ENCODE data around the gene FOXL1. TPM values are rescaled to one million over a fixed set of nuclear protein-coding genes. Genes with fewer than 3 reads are reported as not detected.
"Not testable (repeated sequence)": the region's sequence is repeated elsewhere in the genome, so short reads cannot be mapped to it uniquely, and the experiment has no call there.

FOXL1 gene
- total RNA-seq, 1 donor from 2014 or later, result 0.60 TPM

DNA sequence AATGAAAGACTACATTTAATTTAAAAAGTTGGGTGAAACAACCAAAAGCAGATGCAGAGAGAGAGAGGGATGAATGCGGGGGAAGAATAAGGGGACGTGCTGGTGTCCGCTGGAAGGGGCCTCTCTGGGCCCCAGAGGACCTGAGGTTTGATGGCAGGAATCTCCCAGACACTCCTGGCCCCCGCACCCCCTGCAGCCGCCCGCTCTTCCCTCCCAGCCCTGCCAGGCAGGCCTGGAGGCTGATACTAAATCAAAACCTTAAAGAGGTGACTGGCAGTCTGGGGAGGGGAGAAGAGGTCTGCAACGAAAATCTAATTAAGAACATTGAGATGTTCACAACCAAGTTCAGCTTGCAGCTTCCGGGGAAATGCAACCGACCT, 2.4 kb downstream of the FOXL1 start:
- DNase-seq (ENCODE audit: low read depth in 2 of 2), result no peak

DNA sequence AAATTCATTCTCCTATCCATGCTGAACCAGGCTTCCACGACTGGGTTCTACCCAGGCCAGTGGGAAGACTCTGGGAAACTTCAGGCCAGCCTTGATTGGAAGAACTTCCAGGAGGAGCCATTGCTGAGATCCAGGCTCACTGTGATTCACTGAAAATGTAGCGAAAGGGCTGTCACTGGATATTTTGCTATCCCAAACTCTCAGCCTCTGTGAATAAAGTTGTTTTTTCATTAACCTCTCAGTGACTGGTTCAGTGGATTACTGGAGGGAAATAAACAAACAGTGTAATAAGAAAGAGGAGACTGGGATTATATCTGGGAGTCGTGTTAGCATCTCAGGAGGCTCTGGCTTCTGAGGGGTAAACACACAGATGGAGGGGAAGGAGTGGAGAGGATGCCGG, 3.1 kb downstream of the FOXL1 start:
- no peak for DNase-seq (ENCODE audit: low read depth in 2 of 2)

DNA sequence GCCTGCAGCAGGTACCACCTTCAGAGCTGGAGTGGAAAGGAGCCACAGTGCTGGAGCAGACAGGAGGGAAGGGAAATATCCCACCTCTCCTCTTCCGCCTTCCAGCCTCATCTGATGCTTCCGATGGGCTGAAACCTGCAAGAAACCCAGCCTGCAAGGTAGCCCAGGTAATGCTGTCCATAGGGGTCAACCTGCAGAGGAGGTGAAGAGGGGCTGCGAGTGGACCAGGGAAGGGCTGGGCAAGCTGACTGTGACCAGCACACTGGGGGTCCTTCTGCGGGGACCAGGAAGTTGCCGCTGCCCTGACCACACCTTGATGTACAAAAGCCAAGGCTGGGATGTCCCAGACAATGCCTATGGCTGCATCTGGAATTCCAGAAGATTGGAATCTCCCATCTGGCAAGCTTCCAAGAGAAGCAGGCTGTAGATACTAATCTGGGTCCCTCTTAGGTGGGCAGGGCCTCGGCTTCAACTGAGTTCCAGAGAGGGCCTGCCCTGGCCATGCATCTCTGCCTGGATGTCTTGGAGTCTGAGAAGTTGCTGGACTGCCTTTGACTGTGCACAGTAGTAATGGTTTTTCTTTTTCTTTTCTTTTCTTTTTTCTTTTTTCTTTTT, 5.8 kb downstream of the FOXL1 start:
- DNase-seq (ENCODE audit: low read depth in 2 of 2), result peak in 1 of 2 donors; percentile 14

DNA sequence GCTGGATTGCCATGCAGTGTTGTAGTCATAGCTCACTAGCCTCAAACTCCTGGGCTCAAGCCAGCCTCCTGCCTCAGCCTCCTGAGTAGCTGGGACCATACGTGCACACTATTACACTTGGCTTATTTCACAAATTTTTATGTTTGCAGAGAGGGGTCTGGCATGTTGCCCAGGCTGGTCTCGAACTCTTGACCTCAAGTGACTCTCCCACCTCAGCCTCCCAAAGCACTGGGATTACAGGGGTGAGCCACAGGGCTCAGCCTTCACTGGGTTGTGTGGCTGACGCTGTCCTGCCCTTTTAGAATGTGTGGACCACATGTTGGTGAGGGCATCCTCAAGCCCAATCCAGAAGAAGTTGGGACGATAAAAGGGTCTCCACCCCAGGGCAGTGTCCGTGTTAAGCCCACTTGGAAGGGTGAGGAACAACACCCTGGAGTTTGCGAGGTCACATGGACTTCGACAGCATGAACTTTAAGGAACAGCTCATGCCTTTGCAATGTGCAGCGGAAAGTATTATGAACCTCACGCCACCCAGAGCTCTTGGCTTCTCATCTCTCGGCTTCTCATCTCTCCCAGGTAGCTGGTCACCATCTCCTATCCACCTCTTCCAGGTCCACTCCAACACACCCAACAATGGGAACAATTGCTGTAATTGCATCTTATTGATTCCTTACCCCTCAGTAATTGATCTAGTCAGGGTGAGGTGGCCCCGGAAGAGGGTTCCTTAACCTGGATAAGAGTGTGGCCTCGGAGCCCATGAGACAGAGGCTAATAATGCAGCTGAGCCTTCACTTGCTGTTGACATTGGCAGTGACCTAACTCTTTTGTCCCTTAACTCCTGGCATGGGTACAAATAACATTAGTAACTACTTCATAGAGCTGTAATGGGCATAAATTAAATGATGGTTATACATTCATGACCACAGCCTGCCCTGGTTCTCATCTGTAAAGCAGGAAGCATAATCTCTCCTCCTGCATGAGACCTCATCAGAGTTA, 6.7 kb downstream of the FOXL1 start:
- DNase-seq (ENCODE audit: low read depth in 2 of 2), result peak in 1 of 2 donors; percentile 31

DNA sequence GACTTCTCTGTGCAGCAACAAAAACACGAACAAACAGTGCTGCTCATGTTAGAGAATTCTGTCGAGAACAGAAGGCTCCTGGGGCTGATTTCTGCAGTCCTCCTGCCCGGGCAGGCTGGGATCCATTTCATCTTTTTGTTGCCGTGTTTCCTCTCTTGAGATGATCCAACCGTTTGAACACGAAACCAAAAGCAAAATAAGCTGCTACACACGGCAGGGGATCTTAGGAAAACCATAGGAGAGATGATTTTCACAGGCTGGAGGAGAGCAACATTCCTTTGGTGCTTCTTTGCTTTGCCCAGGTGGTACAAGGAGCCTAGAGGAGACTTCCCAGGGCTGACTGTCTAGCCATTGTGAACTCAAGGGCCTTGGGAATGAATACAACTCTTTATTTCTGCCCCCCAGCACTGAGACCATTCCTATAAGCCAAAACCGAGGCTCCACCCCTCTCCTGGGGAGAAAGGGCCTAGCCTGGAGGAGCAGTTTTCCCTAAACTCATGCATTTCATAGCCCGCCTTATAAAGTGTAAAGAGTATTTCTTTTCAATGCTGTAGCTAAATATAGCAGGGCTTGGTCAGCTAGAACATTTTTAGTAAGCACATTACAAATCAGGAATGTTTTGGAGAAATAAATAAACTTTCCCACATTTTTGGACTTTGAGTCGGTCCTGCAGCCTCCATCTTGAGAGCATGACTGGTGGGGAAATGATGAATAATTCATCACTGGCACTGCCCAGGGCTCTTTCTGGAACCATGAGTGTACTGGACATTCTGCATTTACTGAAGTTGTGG, 7.7 kb downstream of the FOXL1 start:
- peak in 1 of 2 donors; percentile 57 for DNase-seq (ENCODE audit: low read depth in 2 of 2)

DNA sequence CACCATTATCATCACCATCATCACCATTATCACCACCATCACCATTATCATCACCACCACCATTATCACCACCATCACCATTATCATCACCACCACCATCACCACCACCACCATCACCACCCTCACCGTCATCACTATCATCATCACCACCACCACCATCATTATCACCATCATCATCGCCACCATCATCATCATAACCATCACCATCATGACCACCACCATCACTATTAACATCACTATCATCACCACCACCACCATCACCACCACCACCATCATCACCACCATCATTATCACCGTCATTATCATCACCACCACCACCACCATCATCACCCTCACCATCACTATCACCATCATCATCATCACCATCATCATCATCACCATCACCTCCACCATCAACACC, 9.1 kb downstream of the FOXL1 start:
- no peak for DNase-seq (ENCODE audit: low read depth in 2 of 2)

DNA sequence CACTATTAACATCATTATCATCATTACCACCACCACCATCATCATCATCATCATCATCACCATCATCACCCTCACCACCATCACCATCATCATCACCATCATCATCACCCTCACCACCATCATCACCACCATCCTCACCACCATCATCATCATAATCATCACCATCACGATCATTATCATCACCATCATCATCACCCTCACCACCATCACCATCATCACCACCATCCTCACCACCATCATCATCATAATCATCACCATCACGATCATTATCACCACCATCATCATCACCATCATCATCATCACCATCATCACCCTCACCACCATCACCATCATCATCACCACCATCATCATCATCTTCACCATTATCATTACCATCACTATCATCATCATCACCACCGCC, 9.6 kb downstream of the FOXL1 start:
- DNase-seq (ENCODE audit: low read depth in 2 of 2), result not testable (repeated sequence)

DNA sequence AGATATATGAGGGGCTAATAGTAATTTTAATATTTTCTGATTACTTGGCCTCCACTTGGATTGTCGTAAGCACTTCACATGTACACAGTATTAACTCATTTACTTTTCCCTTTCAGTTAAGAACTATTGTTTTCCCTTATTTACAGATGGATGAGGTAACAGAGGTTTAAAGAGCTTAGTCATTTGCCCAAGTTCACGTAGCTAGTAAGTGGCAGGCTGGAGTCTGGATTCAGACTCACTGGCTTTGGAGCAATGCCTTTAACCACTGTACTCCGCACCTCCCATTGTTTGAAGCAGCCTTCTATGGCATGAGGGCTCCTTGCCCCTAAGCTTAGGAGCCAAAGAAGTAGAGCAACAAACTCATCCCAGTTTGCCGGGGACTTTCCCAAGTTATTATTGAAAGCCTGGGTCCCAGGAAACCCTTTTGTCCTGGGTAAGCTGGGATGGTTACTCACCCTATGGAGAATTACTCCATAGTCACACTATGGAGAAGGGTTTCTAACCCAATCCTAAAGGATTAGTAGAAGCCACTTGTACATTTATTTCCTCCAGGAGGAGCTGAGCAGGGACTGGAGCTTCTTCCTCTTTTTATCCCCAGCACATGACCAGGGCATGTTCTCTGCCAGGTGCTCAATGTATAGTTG, 12.3 kb downstream of the FOXL1 start:
- peak in 1 of 2 donors; percentile 85 for DNase-seq (ENCODE audit: low read depth in 2 of 2)

DNA sequence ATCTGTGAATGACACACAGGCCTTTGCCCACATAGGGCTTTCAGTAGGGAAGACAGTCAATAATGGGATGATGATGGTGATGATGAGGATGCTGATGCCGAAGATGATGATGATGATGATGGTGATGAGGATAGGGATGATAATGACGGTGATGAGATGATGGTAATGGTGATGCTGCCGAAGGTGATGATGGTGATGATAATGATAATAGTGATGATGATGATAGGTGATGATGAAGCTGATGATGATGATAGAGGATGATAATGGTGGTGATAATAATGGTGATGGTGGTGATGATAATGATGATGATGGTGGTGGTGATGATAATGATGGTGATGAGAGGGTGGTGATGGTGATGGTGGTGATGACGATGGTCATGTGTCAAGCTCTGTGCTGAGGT, 12.9 kb downstream of the FOXL1 start:
- no peak for DNase-seq (ENCODE audit: low read depth in 2 of 2)

DNA sequence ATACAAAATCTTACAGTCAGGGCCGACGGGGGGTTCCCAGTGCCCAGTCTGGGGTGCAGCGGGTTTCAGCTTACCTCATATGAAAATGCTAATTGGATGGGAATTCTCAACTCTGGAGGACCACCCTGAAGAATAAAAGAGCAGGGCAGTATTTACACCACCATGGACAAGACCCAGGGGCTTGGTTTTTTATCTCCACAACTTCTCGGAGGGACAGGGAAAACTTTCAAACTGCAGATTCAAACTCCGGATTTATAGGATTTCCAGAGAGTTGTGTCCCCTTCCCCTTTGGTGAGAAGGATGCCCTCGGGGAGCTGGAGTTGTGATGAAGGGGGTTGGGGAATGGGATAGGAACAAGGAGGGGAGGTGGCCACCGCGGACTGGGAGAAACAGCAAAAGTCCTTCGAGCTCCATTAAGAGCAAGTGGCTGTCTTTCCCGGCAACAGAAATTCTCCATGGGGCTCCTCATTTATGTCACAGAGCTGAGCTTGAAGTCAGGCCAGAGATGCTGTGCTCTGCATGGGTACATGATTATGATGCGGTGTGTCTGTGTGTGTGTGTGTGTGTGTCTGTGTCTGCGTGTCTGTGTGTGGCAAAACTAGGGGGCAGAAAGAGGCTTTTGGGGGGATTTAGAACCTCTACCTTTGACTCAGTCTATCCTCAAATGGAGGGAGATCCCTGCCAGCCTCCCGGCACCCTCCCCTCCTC, 15.7 kb downstream of the FOXL1 start:
- DNase-seq (ENCODE audit: low read depth in 2 of 2), result no peak

DNA sequence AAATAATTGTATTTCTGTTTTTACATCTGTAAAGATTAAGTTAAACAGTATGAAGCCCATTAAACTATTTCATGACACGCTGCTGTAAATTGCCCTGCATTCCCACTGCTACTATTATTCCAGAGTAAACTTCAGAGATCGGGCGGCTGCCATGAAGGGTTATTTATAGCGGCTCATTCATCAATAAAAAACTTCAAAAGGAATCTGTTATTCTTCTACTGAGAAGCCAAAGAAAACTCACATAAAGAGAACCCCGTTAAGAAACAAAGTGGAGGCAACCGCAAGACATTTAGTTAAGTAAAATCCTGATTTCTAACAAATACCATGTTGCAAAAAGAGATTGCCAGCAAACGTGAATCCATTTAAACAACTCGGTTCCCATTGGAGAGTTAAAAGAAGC, 16.4 kb downstream of the FOXL1 start:
- no peak for DNase-seq (ENCODE audit: low read depth in 2 of 2)

DNA sequence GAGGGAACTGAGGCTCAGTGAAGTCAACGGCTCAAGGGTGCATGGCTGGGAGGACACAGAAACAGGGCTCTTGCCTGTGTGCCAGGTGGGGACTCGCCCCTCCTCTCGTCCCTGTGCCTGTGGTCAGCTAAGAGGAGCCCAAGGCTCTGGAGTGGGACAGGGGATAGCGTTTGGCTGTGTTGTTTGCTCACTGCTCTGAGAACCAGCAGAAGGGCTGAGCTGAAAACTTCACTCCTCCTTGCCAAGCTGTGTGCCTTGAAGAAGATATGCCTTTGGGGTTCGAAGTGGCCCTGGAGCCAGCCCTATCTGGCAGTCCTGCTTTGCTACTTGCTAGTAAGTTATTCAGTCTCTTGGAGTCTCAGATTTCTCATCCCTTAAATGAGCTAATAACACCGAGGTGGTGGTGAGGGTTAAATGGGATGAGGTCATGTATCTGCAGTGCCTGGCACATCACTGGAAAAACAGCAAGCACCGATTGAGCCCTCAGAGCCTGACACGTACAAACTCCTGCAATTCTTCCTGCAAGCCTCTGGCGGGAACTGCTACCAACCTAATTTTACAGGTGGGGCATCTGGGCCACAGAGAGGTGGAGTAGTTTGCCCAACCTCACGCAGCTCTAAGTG, 17.7 kb downstream of the FOXL1 start:
- no peak for DNase-seq (ENCODE audit: low read depth in 2 of 2)

DNA sequence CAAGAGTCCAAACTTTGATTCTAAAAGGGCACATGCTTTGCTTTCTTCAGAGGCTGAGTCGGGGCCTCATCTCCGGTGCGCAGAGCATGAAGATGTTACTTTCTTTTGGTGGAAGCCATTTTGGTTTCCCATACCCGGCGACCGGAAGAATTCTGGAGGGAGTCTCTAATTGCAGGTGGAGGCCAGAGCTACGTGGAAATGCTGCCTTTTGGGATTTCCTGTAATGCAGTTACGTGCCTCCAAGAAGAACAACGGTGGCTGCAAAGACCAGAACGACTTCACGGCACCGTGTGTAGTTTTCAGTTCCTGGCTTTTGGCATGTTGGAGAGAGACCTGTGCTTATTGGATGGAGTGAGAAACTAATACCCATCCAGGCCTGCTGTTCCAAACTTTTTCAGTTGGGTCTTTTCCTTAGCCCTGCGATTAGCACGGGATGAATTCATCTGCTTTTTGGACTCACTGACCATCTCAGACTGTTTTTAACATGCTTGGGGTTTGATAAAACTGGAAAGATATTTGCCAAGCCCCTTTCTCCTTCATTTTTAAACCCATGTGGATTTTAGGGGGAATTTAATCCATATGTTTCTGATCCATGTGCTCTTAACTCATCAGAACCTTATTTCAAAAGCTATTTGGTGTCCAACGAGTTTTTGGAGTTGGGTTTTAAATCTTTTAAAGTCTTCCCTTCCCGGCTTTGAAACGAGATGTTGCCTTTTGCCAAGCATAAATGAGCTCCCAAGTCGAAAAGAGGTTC, 19.0 kb downstream of the FOXL1 start:
- no peak for DNase-seq (ENCODE audit: low read depth in 2 of 2)

DNA sequence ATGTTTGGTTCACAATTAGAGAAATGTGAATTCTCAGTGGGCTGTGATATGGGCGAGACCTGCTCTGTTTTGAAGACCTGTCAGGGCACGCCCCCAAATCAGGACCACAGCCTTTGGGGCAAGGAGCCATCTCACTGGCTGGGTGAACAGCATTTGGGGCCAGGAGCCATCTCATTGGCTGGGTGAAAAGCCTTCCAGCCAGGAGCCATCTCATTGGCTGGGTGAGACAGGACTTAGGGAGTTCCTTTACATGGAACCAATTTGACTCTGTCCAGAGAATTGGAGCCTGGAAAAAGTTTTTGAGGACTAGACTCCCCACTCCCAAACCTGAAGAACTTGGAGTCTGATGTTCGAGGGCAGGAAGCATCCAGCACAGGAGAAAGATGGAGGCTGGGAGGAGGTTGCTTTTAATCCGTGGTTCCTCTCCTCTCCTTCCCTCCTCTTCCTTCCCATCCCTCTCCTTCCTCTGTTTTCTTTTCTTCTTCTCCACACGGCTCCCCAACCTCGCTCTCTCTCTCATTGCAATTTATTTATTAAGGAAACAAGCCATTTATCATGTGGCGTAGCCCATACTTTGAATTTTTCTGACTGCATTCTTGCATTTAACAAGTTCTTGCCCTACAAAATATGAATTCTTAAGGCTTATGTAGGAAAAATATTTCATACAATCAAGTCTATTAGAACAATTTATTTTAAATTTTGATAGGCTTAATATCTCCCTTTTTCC, 19.7 kb downstream of the FOXL1 start:
- DNase-seq (ENCODE audit: low read depth in 2 of 2), result no peak

DNA sequence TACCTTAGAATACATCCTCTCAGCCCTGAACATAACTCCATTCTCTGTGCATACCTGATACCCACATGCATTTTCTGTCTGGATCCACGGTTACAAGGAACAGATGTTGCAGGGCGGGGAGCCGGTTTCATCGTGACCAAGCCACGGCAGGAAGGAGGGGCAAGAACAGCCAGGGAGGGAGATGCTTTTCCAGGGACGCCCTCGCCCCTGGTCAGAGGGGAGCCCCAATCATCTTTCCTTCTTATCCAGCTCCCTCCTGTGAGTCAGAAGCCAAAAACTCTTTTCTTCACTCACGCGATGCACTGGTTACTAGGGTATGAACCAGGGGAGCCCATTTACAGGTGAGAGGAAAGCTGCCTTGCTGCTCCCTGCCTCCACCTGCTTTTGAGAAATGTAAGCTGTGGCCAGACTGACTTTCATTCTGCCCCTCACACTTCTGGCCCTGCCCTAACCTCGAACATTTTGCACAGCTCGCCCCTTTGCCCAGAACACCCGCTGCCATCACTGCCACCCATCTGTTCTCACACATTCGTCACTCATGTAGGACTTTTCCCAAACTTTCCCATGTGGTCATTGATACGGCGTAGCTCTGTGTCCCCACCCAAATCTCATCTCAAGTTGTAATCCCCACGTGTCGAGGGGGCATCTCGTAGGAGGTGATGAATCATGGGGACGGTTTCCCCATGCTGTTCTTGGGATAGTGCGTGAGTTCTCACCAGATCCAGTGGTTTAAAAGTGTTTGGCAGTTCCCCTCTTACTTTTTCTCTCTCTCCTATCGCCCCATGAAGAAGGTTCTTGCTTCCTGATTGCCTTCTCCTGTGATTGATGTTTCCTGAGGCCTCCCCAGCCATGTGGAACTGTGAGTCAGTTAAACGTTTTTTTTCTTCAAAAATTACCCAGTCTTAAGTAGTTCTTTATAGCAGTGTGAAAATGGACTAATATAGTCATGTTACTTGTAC, 20.5 kb downstream of the FOXL1 start:
- DNase-seq (ENCODE audit: low read depth in 2 of 2), result peak in 1 of 2 donors; percentile 56

DNA sequence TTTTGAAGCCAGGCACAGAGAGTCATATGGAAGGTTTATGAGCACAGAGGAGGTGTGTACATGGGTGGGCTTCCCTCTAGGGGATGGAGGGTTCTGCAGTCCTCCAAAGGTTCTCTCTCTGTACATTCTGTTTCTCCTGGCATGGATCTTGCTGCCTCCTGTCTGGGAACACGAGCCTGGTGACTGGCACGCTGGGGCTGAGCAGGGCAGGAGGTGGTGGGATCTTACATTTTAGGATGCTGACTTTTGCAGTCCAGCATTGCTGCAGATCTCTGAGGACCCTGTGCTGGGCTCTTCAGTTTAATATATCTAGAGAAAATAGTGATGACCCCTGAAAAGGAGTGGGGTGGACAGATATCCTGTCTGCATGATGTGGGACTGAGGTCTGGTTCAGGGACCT, 23.0 kb downstream of the FOXL1 start:
- DNase-seq (ENCODE audit: low read depth in 2 of 2), result no peak

DNA sequence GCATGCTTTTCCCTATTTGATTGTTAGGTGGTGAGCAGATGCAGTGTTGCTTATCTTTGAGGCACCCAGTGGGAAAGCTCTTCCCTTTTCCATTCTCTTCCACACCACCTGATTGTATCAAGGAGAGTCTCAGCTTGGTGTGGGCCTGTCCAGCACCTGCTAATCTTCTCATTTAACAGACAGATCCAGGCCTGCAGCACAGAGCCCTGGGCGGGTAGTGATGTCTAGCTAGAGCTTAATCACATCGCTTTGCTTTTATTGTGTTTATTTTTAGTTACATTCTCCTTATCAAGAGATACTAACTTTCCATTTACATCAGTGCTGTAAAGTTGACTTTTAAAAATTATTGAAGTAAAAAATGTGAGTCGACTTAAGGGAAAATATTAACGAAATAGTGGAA, 24.2 kb downstream of the FOXL1 start:
- no peak for DNase-seq (ENCODE audit: low read depth in 2 of 2)

Data from lung microvascular endothelial cell (primary cell).